NCI-H1694 treated with DMSO at 0.1 percent for 48 hours (cell line): ENCODE measurements around the gene GET4.
A peak's percentile ranks its signal among the peaks of the same experiment; 100 is the strongest.
"Not testable (repeated sequence)": the region's sequence is repeated elsewhere in the genome, so short reads cannot be mapped to it uniquely, and the experiment has no call there.

Experiments
- DNase-seq: peaks from one replicate; lab custom pipeline; 2025; lab: John Stamatoyannopoulos, UW

GET4 gene

GRCh38 chr7:845731-846130, 30.6 kb upstream of the GET4 start:
- DNase-seq, result no peak

GRCh38 chr7:846958-847650, 29.2 kb upstream of the GET4 start:
- not testable (repeated sequence) for DNase-seq

- not testable (repeated sequence) for DNase-seq
These were observed 28.6 kb upstream of the GET4 start for GRCh38 chr7:847728-848127.

GRCh38 chr7:849145-849544, 27.2 kb upstream of the GET4 start:
- DNase-seq, result no peak

GRCh38 chr7:849781-850180, 26.6 kb upstream of the GET4 start:
- DNase-seq, result no peak

- DNase-seq, result no peak
These were observed 25.1 kb upstream of the GET4 start for GRCh38 chr7:851204-851603.

- no peak for DNase-seq
These were observed 22.8 kb upstream of the GET4 start for GRCh38 chr7:853366-854117.

GRCh38 chr7:854118-854775, 22.1 kb upstream of the GET4 start:
- DNase-seq, result no peak

- DNase-seq, result no peak
These were observed 20.5 kb upstream of the GET4 start for GRCh38 chr7:855686-856369.

GRCh38 chr7:856444-857095, 19.8 kb upstream of the GET4 start:
- no peak for DNase-seq

GRCh38 chr7:857661-858060, 18.7 kb upstream of the GET4 start:
- no peak for DNase-seq

- DNase-seq, result no peak
These were observed 16.9 kb upstream of the GET4 start for GRCh38 chr7:859359-860030.

- no peak for DNase-seq
These were observed 16.2 kb upstream of the GET4 start for GRCh38 chr7:860149-860548.

GRCh38 chr7:861222-861621, 15.1 kb upstream of the GET4 start:
- no peak for DNase-seq

GRCh38 chr7:862157-862556, 14.2 kb upstream of the GET4 start:
- DNase-seq, result no peak

GRCh38 chr7:863106-863505, 13.2 kb upstream of the GET4 start:
- no peak for DNase-seq

GRCh38 chr7:865921-866320, 10.4 kb upstream of the GET4 start:
- no peak for DNase-seq

- peak; percentile 35 for DNase-seq
These were observed 9.4 kb upstream of the GET4 start for GRCh38 chr7:867001-867405.

GRCh38 chr7:867406-868188, 8.8 kb upstream of the GET4 start:
- DNase-seq, result no peak

- DNase-seq, result no peak
These were observed 8.2 kb upstream of the GET4 start for GRCh38 chr7:868189-868486.

- DNase-seq, result no peak
These were observed 7.0 kb upstream of the GET4 start for GRCh38 chr7:869348-869747.
